ENCODE data around the gene ITGA11. TPM values are rescaled to one million over a fixed set of nuclear protein-coding genes. Genes with fewer than 3 reads are reported as not detected.

ITGA11 gene
- polyA plus RNA-seq (2013, experiment 1 of 2; ENCODE audit: insufficient read length): 514 TPM
- polyA plus RNA-seq (2013, experiment 2 of 2; ENCODE audit: insufficient read length): 497 TPM

GRCh38 chr15:68431792-68432401, at the start of gene ITGA11:
Gene ITGA11, minus strand, starts transcription at chr15:68432163. Its CDS starts 97 bp downstream, at chr15:68432066.
- DNase-seq: peak; percentile 82

DNA sequence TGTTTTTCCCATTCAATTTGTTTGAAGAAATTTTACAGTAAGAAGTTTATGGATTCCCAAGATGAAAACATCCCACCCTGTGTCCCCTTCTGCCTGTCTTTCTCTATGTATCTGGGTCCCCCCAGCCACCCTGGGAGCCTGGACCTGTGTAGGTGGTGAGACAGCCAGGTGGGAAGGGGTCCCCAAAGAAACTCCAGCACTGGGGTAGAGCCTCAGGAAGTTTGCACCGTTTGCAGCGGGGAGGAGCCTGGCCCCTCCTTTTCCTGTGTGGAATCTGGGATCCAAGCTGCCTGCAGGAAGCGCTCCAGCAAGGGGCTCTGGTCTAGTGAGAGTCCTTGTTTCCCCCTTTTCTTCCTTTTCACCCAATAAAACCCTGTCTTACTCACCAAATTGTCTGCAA, 49.4 kb upstream of the ITGA11 start:
- DNase-seq: no peak

DNA sequence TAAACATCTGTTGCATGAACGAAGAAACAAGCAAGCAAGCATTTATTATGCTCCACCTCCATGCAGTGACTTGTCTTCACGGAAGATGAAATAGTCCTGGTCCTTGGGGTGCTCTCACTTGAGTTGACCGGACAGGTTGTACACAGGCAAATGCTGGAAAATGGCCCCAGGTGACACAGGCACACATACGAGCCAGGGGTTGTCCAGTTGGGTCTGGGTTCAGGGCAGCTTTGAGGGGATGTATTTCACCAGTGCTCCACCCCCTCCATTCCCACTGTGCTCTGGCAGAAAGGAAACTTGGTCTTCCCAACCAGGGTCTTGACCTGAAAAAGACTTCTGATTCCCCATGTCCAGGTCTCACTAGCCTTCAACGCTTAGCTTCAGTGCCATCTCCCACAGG, 48.3 kb upstream of the ITGA11 start:
- DNase-seq: no peak

DNA sequence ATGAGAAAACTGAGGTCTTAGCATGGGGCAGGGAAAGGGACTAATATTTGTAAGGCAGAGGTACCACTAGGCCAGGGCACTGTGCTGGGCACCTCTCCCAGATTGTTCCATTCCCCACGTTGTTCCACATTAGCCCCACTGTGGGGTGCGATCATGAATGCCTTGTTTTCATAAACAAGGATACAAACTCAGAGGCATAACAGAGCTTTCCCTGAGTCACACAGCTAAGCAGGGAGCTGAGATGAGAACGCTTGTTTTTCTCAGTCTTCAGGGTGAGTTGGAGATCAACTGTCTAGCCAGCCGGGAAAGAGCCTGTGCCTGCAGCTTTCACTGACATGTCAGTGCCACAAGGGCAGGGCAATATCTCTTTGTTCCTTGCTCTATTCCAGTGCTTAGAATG, 47.9 kb upstream of the ITGA11 start:
- peak; percentile 63 for DNase-seq

GRCh38 chr15:68479406-68479805, 47.4 kb upstream of the ITGA11 start:
- DNase-seq: peak; percentile 99

- no peak for DNase-seq
Observed at GRCh38 chr15:68478853-68479252, 46.9 kb upstream of the ITGA11 start.

DNA sequence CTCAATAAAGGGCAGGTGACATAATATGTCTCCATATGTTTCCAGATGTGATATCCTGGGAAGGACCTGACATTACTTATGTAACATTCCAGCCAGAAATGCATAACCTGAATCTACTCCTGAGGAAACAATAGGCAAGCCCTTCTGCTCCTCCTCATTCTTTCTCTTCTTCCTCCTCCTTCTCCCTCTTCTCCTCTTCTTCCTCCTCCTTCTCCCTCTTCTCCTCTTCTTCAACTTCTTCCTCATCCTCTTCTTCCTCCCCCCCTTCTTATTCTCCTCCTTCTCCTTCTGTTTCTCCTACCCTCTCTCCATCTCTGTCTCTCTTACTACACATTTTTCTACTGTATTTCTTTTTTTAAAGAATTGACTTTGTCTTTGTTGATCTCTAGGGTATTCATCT, 43.5 kb upstream of the ITGA11 start:
- no peak for DNase-seq

GRCh38 chr15:68471541-68471940, 39.6 kb upstream of the ITGA11 start:
- DNase-seq: peak; percentile 66

- no peak for DNase-seq
Observed at GRCh38 chr15:68470976-68471375, 39.0 kb upstream of the ITGA11 start.

- no peak for DNase-seq
Observed at GRCh38 chr15:68470049-68470742, 38.2 kb upstream of the ITGA11 start.

DNA sequence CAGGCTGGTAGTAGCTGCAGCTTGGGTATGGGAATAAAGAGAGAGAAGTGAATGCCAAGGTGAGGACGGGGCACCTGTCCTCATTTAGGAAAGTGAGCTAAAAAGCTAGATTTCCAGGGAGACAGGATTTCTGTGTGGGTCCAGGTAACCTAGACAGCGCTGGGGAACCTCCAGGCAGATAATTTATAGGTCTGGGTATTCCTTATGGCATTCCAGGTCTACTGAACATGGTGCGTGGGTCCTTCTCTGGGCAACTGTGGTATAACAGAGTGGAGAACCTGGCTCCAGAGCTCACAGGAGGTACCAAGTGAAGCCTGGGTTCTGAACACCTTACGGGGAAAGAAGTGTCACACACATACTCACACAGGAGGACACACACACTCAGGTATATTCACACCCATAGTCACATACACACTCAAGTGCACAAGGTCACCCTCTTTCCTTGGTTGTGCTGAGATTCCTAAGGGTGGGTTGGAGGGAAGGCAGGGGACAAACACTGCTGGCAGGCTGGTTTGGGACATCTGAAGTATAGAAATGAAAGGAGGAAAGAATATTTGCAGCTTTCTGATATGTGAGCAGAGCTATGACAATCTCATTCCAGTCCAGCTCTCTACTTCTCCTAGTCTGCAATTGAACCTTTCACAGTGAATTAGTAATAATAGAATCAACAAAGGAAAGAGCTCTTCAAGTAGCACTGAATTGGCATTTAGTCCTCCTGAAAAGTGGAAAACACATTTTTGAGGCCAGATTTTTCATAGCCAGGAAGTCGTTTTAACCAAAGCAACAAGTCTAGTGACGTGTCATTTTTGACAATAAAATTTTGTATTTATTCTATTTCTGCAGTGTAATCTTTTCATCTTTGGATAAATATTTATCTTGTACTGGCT, 37.4 kb upstream of the ITGA11 start:
- DNase-seq: peak; percentile 71

DNA sequence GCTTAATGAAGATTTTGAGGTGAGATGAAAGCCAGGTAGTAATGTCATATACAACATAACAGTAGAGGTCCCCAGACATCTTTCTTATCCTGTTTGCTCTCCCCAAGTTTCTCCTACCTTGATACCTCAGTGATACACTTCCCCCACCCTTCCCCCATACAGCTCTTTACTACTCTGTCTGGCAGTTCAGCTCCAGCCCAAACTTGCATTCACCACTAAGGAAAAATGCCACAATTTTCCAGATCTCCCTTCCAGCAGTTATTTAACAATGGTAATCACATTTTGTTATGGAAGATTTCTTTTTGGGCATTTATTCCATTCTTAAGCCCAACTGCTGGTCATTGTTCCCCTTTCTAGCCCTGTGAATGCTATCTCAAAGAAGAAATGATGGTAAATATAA, 34.9 kb upstream of the ITGA11 start:
- DNase-seq: no peak

DNA sequence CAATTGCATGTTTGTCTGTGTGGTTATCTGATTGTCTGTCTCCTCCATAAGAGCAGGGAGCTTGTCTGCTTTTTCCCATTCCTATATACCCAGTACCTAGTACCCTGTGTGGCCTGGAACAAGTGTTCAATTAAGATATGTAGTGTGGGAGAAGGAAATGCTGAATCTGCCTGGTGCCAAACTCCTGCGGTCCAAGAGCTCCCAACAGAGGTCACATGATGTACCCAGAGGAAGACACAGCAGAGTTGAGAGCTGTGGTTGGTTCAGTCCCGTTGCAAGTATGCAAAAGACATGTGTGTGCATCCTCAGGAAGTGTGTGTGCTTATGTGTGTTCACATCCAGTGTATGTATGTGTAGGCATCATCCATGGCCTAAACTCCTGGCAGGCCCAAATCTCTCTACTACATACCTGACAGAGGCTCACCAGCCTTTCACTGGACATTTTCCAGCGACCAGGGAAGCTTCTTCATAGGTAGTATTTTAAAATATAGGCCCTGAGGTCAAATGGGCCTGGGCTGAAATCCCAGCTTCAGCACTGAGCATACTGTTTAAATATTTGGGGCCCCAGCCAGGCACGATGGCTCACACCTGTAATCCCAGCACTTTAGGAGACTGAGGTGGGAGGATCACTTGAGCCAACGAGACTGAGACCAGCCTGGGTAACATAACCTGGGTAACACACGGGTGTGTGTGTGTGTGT, 34.0 kb upstream of the ITGA11 start:
- DNase-seq: no peak

DNA sequence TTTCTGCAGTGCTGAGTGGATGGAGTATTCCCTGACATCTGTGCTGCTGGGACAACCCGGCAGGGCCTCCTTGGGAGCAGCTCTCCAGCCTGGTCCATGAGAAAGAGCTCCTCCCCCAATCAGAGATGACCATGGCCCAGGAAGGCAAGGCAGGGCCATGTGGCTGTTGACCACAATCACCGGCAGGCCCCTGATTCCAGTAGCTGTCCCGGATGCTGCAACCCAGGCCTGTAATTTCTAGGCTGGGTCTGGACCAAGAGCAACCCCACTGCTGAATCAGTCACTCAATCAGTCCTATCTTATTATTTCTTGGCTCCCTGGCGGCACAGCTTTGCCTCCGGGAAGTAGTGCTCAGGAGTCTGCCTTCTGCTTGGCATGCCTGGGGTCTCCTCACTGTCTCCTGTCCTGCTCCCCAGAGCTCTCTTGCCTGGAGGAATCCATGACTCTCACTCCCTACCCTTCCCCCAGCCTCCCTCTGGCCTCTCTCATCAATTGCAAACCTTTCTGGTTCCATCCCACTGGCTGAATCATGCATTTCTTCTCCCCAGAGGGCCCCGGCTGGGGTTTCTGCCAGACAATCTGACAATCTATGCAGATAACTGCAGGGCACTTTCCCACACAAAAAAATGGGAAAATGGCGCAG, 32.6 kb upstream of the ITGA11 start:
- DNase-seq: peak; percentile 83

DNA sequence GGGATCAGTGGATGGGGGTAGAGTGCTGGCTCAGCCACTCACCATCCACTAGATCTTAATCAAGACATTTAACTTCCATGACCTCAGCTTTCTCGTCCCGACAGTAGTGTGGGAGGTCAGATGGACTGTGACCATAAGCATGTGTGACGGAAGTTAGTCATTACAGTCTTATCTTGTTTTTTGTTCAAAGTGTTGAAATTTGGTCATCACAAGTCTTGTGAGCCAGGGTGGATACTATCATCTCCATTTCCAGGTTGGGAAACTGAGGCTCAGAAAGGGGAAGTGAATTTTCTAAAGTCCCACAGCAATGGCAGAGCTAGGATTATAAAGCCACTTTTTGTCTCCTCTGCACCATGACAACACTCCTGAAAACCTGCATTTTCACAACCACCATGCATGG, 32.0 kb upstream of the ITGA11 start:
- DNase-seq: no peak

GRCh38 chr15:68463444-68463843, 31.5 kb upstream of the ITGA11 start:
- DNase-seq: no peak

- DNase-seq: no peak
Observed at GRCh38 chr15:68460166-68460565, 28.2 kb upstream of the ITGA11 start.

- no peak for DNase-seq
Observed at GRCh38 chr15:68450192-68450591, 18.2 kb upstream of the ITGA11 start.

DNA sequence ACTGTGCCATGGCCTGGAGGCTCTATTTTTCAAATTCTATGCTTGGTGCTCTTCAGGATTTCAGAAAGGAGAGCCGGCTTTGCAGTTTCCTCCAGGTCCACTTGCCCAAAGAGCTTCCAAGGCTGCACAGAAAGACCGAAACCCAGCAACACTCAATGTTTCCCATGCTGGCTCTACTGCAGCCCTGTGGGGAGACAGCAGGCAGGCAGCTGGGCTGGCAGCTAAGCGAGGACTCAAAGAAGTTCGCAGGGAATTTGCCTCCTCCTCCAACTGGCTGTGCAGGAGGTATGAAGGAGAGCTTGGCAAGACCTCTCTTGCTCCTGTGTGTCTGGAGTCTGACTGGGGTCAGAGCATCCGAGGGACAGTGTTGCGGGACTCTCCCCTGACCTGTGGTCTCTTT, 17.4 kb upstream of the ITGA11 start:
- no peak for DNase-seq

DNA sequence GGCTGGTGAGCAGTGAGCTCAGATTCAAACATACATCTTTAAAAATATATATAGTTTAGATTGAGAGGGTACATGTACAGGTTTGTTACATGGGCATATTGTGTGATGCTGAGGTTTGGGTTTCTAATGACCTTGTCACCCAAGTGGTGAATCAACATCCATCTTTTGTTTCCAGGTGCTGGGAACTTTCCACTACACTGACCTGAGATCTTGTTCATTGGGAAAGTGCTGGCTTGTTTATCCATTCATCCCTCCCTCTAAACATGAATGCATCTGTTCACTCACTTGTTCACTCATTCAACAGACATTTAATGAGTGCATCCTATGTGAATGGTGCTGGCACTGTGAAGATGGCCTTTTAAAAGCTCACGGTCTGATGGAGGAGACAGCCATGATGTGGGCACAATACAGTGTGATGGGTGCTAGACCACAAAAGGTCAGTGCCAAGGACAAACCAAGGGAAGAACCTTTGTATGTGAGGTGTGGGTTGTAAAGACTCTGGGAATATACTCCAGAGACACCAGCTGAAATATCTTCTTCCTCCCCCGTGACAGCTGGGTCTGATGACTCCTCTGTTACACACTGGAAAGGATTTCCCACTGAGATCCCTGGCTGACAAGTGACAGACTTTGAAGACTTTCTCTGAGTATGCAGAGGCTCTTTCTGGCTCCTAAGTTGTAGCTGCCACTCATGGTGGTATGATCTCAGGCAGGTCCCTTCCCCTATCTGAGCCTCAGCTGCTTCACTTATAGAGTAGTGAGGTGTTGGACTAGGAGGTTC, 16.2 kb upstream of the ITGA11 start:
- no peak for DNase-seq

GRCh38 chr15:68447209-68447608, 15.2 kb upstream of the ITGA11 start:
- no peak for DNase-seq

Measured in fibroblast of skin of abdomen (primary cell).